22Rv1 (cell line): ENCODE results near the gene ARHGAP8.

ENCODE experiments used
- H3K27ac ChIP-seq: fragments of 450-650 bp; 2 replicates; pipeline ENCODE4 v1.5.1; 2017
- ZFX ChIP-seq: fragments of 450-650 bp; IDR thresholded peaks from 2 replicates; pipeline ENCODE4 v1.6.1; 2017; ENCODE audit warnings: antibody characterized with exemption, borderline replicate concordance
- TF ChIP-seq, protein P1 (sequence below): fragments of 450-650 bp; IDR thresholded peaks from 2 replicates; pipeline ENCODE4 v1.5.1; 2017; ENCODE audit warnings: mild to moderate bottlenecking

Gene ARHGAP8

DNA sequence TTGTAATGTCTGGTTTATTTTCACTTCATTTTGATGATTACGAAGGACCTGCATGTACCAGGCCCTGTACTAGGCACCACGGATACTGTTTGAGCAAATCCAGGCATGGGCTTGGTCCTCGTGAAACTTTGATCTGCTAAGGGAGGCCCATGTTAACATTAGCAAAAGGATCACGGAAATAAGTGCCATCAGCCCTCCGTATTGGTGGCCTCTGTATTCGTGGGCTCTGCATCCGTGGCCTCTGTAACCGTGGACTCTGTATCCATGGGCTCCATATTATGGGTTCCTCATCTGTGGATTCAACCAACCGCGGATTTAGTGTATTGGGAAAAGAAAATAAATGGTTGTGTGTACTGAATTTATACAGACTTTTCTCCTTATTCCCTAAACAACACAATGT lies 8.7 kb downstream of the ARHGAP8 start:
- TF ChIP-seq ZFX = no peak
- TF ChIP-seq, protein P1, sequence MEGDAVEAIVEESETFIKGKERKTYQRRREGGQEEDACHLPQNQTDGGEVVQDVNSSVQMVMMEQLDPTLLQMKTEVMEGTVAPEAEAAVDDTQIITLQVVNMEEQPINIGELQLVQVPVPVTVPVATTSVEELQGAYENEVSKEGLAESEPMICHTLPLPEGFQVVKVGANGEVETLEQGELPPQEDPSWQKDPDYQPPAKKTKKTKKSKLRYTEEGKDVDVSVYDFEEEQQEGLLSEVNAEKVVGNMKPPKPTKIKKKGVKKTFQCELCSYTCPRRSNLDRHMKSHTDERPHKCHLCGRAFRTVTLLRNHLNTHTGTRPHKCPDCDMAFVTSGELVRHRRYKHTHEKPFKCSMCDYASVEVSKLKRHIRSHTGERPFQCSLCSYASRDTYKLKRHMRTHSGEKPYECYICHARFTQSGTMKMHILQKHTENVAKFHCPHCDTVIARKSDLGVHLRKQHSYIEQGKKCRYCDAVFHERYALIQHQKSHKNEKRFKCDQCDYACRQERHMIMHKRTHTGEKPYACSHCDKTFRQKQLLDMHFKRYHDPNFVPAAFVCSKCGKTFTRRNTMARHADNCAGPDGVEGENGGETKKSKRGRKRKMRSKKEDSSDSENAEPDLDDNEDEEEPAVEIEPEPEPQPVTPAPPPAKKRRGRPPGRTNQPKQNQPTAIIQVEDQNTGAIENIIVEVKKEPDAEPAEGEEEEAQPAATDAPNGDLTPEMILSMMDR = no peak

DNA sequence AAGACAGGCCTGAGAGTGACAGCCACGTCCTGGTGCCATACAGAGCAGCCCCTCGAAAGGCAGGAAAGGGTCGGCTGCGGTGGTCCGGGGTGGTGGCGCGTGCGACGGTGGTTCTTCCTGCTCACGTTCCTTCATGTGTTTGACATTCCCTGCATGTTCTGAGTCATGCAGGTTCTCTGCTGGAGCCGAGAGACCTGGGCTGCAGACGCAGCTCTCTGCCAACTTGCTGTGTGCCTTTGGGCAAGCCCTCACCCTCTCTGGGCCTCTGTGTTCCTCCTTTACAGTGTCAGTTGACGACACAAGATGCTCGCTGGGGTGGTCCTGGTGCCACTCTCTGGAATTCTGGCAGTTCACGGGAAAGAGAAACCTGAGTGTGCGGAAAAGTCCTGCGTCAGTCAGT lies 12.0 kb downstream of the ARHGAP8 start:
- no peak for TF ChIP-seq ZFX
- TF ChIP-seq, protein P1 = no peak
- no peak overlapping the region for H3K27ac ChIP-seq

More for the DNA sequence above, 8.7 kb downstream of the ARHGAP8 start:
- no peak overlapping the region for H3K27ac ChIP-seq

DNA sequence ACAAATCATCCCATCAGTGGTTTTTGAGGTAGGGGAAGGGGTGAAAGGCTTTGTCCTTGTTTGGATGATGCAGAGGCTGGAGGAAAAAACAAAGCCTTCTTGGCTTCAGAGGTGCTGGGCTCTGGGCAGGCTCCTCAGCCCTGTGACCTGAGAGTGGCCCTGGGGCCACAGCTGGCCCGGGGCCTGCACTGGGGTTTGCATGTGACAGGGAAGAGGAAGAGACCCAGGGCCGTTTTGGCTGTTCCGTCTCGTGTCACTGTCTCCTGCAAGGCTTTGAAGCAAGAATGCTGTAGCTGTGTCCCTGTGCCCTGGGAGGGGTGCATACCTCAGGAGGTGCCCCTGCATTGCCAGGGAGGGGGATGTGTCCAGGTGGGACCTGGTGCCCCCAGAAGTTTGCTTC lies 12.6 kb downstream of the ARHGAP8 start:
- TF ChIP-seq, protein P1 = no peak
- TF ChIP-seq ZFX = no peak
- H3K27ac ChIP-seq = no peak overlapping the region

DNA sequence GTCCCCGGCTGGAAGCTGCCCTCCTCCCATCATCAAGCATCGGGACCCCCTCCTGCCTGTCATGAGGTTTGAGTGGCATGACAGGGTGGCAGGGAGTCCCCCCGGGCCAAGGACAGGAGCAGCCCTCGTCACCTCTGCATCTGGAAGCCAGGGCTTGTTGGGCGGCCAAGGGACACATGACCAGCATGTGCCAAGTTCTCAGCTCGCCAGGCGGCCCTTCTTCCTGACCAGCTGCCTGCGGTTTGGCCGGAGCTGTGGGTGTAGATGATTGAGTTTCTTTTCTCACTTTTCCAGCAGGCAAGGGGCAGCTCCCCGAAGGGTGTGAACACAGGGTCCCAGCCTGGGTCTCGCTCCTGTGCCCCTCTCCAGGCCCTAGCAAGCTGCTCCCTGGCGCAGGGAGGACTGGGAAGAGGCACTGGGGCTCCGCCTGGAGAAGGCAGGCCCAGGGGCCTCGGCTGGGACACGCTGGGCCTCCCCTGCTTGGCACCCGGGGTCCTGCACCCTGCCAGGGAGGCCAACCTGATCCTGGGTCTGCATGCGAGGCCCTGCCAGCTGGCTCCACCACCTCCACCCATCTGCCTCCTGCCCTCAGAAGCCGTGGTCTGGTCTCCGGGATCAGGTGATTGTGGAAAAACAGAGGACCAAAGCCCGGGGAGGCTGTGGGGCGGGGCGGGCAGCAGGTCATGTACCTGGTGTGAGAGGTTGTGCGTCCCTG lies 13.4 kb downstream of the ARHGAP8 start:
- no peak for TF ChIP-seq ZFX
- TF ChIP-seq, protein P1 = no peak
- no peak overlapping the region for H3K27ac ChIP-seq

DNA sequence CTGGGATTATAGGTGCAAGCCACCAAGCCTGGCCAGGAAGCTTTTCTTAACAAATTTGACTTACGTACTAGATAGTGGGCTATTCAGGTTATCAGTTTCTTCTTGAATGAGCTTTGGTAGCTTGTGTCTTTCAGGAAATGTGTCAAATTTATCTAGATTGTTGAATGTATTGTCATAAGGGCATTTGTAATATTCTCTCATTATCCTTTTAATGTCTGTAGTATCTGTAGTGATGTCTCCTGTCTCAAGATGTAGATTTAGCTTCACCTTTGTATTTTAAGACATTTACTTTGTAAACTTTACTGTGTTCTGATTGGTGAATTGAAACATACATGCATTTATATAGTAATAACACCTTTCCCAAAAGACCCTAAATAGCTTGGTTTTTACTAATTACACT lies 20.7 kb downstream of the ARHGAP8 start:
- H3K27ac ChIP-seq = no peak overlapping the region
- TF ChIP-seq, protein P1 = no peak
- TF ChIP-seq ZFX = no peak

DNA sequence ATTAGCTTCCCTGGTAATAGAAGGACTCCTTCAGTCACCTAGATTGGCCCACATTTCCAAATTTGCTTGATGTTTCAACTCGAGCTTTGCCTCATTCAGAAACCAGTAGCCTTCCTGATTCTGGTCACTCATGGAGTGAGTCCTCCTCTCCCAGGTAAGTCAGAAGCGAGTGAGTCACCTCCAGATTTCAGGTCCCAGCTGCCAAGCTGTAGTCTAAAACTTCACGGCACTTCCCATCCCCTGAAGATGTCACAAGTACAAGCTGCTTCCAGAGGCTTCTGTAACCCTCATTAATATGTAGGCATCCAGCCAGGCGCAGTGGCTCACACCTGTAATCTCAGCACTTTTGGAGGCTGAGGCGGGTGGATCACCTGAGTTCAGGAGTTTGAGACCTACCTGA lies 23.5 kb downstream of the ARHGAP8 start:
- TF ChIP-seq, protein P1 = no peak
- TF ChIP-seq ZFX = no peak
- no peak overlapping the region for H3K27ac ChIP-seq

DNA sequence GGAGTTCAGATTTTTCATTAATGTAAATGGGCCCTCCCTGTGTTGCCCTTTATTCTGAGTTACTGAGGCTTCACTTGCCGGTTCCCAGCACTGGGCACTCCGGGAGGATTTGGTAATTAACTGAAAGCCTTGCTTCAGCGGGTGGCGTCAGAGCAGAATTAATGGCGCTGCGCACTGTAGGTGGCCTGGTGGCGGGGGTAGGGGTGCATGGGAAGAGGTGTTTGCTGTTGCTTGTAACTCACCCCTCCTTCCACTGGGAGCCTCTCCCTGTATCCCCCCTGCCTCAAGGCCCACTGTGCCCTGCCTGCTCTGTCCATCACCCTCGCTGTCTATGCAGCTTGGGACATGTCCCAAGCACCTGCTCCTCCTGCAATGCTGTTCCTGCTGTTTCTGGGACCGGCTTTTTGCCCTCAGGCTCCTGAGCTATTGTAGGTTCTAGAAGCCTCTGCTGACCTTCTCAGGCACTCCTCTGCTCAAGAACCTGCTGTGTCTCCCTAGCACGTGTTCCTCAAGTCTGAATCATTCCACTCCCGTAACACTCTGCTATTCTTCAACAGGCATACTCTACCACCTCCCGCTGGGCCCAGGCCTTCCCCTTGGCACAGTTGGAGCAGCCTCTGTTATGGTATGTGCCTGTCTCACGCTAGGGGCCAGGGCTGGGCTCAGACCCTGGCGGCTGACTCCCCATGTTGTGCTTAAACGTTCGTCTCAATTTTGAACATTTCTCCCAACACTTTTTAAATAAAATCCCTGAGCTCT lies 24.4 kb downstream of the ARHGAP8 start:
- no peak overlapping the region for H3K27ac ChIP-seq
- TF ChIP-seq, protein P1 = no peak
- no peak for TF ChIP-seq ZFX
